SK-N-SH (cell line): ENCODE results near the gene PIAS4. TPM values are rescaled to one million over a fixed set of nuclear protein-coding genes. Genes with fewer than 3 reads are reported as not detected.

ENCODE experiments used
- CTCF ChIA-PET: fragments of 300-600, 350-600 bp; formaldehyde crosslinking; extraction: SDS; loops from one replicate; lab custom pipeline; 2021; lab: Yijun Ruan, JAX
- POLR2A ChIA-PET: fragments of 350-600 bp; sonication (Branson Sonifier 250); formaldehyde crosslinking; extraction: SDS; loops from one replicate; lab custom pipeline; 2020; ENCODE audit warnings: antibody characterized with exemption, inconsistent platforms; lab: Yijun Ruan, JAX
- DNase-seq: peaks from one replicate; pipeline ENCODE4 v3.0.0; 2012
- H2AFZ ChIP-seq: fragments of 200-600 bp; sonication (generic); 2 replicates; pipeline ENCODE4 v1.8.1; 2016; ENCODE audit warnings: antibody characterized with exemption, mild to moderate bottlenecking, low read depth
- H3F3A ChIP-seq: fragments of 200-600 bp; sonication (generic); replicated peaks from 2 replicates; pipeline ENCODE3; 2016; ENCODE audit warnings: antibody characterized with exemption, mild to moderate bottlenecking; ENCODE audit not compliant: insufficient read depth
- H3K27ac ChIP-seq, 2 experiments: fragments of 200-500 bp in 1 of 2; fragments of 200-600 bp in 1 of 2; sonication (Bioruptor generic) in 1 of 2; sonication (generic), shearing (Covaris generic) in 1 of 2; 2 replicates each; pipeline versions ENCODE4 v1.5.1 to v1.6.1; 2014 to 2016; ENCODE audit warnings: low read depth in 2 of 2, inconsistent platforms in 1 of 2, low read length in 1 of 2, mild to moderate bottlenecking in 1 of 2, mixed read lengths in 1 of 2
- H3K27me3 ChIP-seq: fragments of 200-600 bp; sonication (generic), shearing (Covaris generic); 2 replicates; pipeline ENCODE4 v1.6.1; 2016; ENCODE audit warnings: mixed run types; ENCODE audit not compliant: insufficient read depth
- H3K36me3 ChIP-seq, 2 experiments: fragments of 200-500 bp in 1 of 2; fragments of 200-600 bp in 1 of 2; sonication (Bioruptor generic) in 1 of 2; sonication (generic) in 1 of 2; replicated peaks in 1 of 2; 2 replicates each; pipeline versions ENCODE3 to v1.5.1; 2014 to 2016; ENCODE audit warnings: low read length in 1 of 2, mild to moderate bottlenecking in 1 of 2; ENCODE audit not compliant: insufficient read depth in 2 of 2, control insufficient read depth in 1 of 2
- H3K4me1 ChIP-seq, 2 experiments: fragments of 200-500 bp in 1 of 2; fragments of 200-600 bp in 1 of 2; sonication (Bioruptor generic) in 1 of 2; sonication (generic), shearing (Covaris generic) in 1 of 2; 2 replicates each; pipeline versions ENCODE4 v1.5.1 to v1.6.1; 2014 to 2016; ENCODE audit warnings: low read depth in 1 of 2, low read length in 1 of 2, mixed run types in 1 of 2; ENCODE audit not compliant: insufficient read depth in 2 of 2, control insufficient read depth in 1 of 2
- H3K4me2 ChIP-seq: fragments of 200-600 bp; sonication (generic), shearing (Covaris generic); 2 replicates; pipeline ENCODE4 v1.6.1; 2017; ENCODE audit warnings: mixed run types
- H3K4me3 ChIP-seq, 2 experiments: fragments of 200-500 bp in 1 of 2; fragments of 200-600 bp in 1 of 2; sonication (Bioruptor generic) in 1 of 2; sonication (generic), shearing (Covaris generic) in 1 of 2; 2 replicates each; pipeline versions ENCODE4 v1.5.1 to v1.8.1; 2014 to 2016; ENCODE audit warnings: low read depth in 2 of 2, inconsistent platforms in 1 of 2, low read length in 1 of 2, mild to moderate bottlenecking in 1 of 2, mixed read lengths in 1 of 2, moderate library complexity in 1 of 2
- H3K79me2 ChIP-seq: fragments of 200-600 bp; sonication (generic); 2 replicates; pipeline ENCODE4 v1.8.1; 2017; ENCODE audit warnings: mild to moderate bottlenecking; ENCODE audit not compliant: insufficient read depth
- H3K9ac ChIP-seq: fragments of 200-600 bp; sonication (generic); 2 replicates; pipeline ENCODE4 v1.6.1; 2017; ENCODE audit warnings: mixed run types
- H3K9me2 ChIP-seq: fragments of 200-600 bp; sonication (generic); 2 replicates; pipeline ENCODE4 v1.6.1; 2017; ENCODE audit warnings: mixed run types
- H3K9me3 ChIP-seq: fragments of 200-600 bp; sonication (generic); 2 replicates; pipeline ENCODE4 v1.6.1; 2017; ENCODE audit warnings: mixed run types, mild to moderate bottlenecking, moderate library complexity
- H4K20me1 ChIP-seq: fragments of 200-600 bp; sonication (generic); 2 replicates; pipeline ENCODE4 v1.6.1; 2017; ENCODE audit warnings: mild to moderate bottlenecking, mixed run types; ENCODE audit not compliant: insufficient read depth
- CTCF ChIP-seq: fragments of 200-600 bp; sonication (generic); IDR thresholded peaks from 2 replicates; pipeline ENCODE4 v1.6.1; 2017; ENCODE audit warnings: antibody characterized with exemption, mild to moderate bottlenecking, moderate library complexity
- ELF1 ChIP-seq: IDR thresholded peaks from 2 replicates; pipeline ENCODE4 v1.4.0; 2012
- EP300 ChIP-seq, 2 experiments: IDR thresholded peaks; 2 replicates each; pipeline versions ENCODE4 v1.4.0 to v1.6.1; 2012; ENCODE audit warnings: borderline replicate concordance in 1 of 2, low read depth in 1 of 2, low read length in 1 of 2
- EZH2phosphoT487 ChIP-seq: fragments of 200-600 bp; sonication (generic); IDR thresholded peaks from 2 replicates; pipeline ENCODE4 v1.6.1; 2017; ENCODE audit warnings: low read depth, mixed run types, mild to moderate bottlenecking, antibody characterized with exemption, moderate library complexity, borderline replicate concordance
- GABPA ChIP-seq: IDR thresholded peaks from 2 replicates; pipeline ENCODE4 v1.4.0; 2012; ENCODE audit warnings: low read depth, mild to moderate bottlenecking
- IRF3 ChIP-seq: fragments of 150-350 bp; IDR thresholded peaks from 2 replicates; pipeline ENCODE4 v1.6.1; 2016; ENCODE audit warnings: mild to moderate bottlenecking, low read depth, low read length
- MAX ChIP-seq: IDR thresholded peaks from 2 replicates; pipeline ENCODE4 v1.4.0; 2012; ENCODE audit warnings: low read depth
- MXI1 ChIP-seq: IDR thresholded peaks from 2 replicates; pipeline ENCODE4 v1.6.1; 2012; ENCODE audit warnings: mild to moderate bottlenecking, low read depth, low read length, improper control_type of control experiment
- NFIC ChIP-seq: IDR thresholded peaks from 2 replicates; pipeline ENCODE4 v1.4.0; 2012; ENCODE audit warnings: borderline replicate concordance
- RAD21 ChIP-seq: IDR thresholded peaks from 2 replicates; pipeline ENCODE4 v1.6.1; 2012; ENCODE audit warnings: mild to moderate bottlenecking, low read length
- REST ChIP-seq: IDR thresholded peaks from 2 replicates; pipeline ENCODE4 v1.6.1; 2012; ENCODE audit warnings: mild to moderate bottlenecking, low read depth, low read length, moderate library complexity
- RFX5 ChIP-seq: IDR thresholded peaks from 2 replicates; pipeline ENCODE4 v1.6.1; 2012; ENCODE audit warnings: mild to moderate bottlenecking, improper control_type of control experiment, low read length
- RXRA ChIP-seq: IDR thresholded peaks from 2 replicates; pipeline ENCODE4 v1.4.0; 2012; ENCODE audit warnings: low read depth, mild to moderate bottlenecking, borderline replicate concordance
- SIN3A ChIP-seq: IDR thresholded peaks from 2 replicates; pipeline ENCODE4 v1.6.1; 2012; ENCODE audit warnings: low read depth, mild to moderate bottlenecking, low read length, moderate library complexity, borderline replicate concordance
- SMC3 ChIP-seq: IDR thresholded peaks from 2 replicates; pipeline ENCODE4 v1.6.1; 2012; ENCODE audit warnings: low read depth, low read length, improper control_type of control experiment
- TCF12 ChIP-seq: IDR thresholded peaks from 2 replicates; pipeline ENCODE4 v1.4.0; 2012
- TEAD4 ChIP-seq: IDR thresholded peaks from 2 replicates; pipeline ENCODE4 v1.4.0; 2012; ENCODE audit warnings: mild to moderate bottlenecking, borderline replicate concordance; ENCODE audit not compliant: insufficient read depth
- USF2 ChIP-seq: fragments of 150-350 bp; IDR thresholded peaks from 2 replicates; pipeline ENCODE4 v1.6.1; 2017; ENCODE audit warnings: antibody characterized with exemption, low read length, low read depth, borderline replicate concordance
- YY1 ChIP-seq: IDR thresholded peaks from 2 replicates; pipeline ENCODE4 v1.4.0; 2012; ENCODE audit warnings: low read depth, mild to moderate bottlenecking
- WGBS: methylation state at CpG from one replicate; pipeline ENCODE4 v1.1.6; 2017; ENCODE audit warnings: low lambda C conversion rate; 5-methylcytosine and 5-hydroxymethylcytosine counted together
- polyA plus RNA-seq, 3 experiments: library from polyadenylated mRNA; depleted of rRNA; stranded (reverse); fragments of >200 nt; gene quantifications; 2 replicates each; pipeline ENCODE4 v1.2.3, GENCODE V29; 2012

PIAS4 gene
- polyA plus RNA-seq, 1 of the 3 experiments (the other 2 are of a cell fraction): 14.1 TPM

- 72% methylated on average over 9 of the region's 9 CpGs for WGBS
- CTCF ChIA-PET: no interaction called here
- POLR2A ChIA-PET: no interaction called here
- H4K20me1 ChIP-seq: no peaks in the 10 kb centered on the region
- no peaks in the 10 kb centered on the region for H3K79me2 ChIP-seq
- no peaks in the 10 kb centered on the region for H3K9me3 ChIP-seq
- no peak overlapping the region for H2AFZ ChIP-seq
- H3K4me2 ChIP-seq: no peak overlapping the region
- H3K4me3 ChIP-seq: no peak overlapping the region
- H3K9me2 ChIP-seq: no peaks in the 10 kb centered on the region
- no peak overlapping the region for H3K27ac ChIP-seq
- H3K9ac ChIP-seq: no peak overlapping the region
- H3K27me3 ChIP-seq: no peaks in the 10 kb centered on the region
- no peaks in the 10 kb centered on the region for H3K4me1 ChIP-seq
- no peak for DNase-seq
- H3F3A ChIP-seq: no peaks in the 10 kb centered on the region
- H3K36me3 ChIP-seq: no peaks in the 10 kb centered on the region
- TF ChIP-seq IRF3 (no peak), REST (no peak), TEAD4 (no peak), MXI1 (no peak), SMC3 (no peak), RAD21 (no peak), EP300 (IDR thresholded peaks at IDR 0.05; ENCODE audit: borderline replicate concordance in 1 of 2, low read depth in 1 of 2, low read length in 1 of 2) (no peak), RXRA (no peak), TCF12 (no peak), RFX5 (no peak), CTCF (no peak), EZH2phosphoT487 (no peak), GABPA (no peak), ELF1 (no peak), MAX (no peak), SIN3A (no peak), USF2 (no peak), YY1 (no peak), NFIC (no peak)
These were observed 67.8 kb downstream of the PIAS4 start for GRCh38 chr19:4075373-4075772.
